Measurements from ENCODE around the gene LAMC3.

Gene LAMC3

DNA sequence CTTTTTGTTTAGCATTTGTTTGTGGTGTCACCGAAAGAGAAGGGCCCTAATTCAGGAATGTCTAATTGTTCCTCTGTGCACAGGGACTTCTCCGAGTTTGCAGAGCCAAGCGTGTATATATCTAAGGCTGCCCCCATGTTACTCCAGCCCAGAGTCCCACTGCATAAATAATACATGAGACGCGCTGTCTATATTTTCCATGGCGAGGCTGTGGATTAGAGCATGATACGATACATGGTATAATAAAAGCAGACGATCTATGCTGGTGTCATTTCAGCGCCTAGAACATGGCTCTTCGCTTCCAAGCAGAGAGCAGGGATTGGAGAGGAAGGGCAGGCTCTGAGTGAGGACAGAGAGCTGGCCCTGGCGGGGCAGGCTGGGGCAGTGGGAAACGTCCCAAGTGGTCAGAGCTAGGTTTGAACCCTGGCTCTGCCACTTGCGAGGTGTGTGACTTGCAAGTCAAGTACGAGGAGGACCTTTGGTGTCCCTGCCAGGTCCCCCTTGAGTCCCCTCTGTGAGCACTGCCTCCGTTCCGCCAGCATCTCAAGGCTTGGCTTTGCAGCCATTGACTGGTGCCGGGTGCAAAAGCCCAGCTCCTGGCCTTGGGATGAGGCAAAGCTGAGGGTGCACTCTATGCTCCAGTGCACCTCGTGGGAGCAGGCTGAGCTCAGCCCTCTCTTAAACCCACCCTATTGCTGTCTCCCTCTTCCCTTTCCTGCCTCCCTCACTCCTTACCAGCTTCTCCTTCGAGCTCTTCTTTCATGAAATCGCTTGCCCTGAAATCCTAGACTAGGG is 29.2 kb upstream of the LAMC3 start:
- no peak for DNase-seq (ENCODE audit: low read depth in 2 of 2)

DNA sequence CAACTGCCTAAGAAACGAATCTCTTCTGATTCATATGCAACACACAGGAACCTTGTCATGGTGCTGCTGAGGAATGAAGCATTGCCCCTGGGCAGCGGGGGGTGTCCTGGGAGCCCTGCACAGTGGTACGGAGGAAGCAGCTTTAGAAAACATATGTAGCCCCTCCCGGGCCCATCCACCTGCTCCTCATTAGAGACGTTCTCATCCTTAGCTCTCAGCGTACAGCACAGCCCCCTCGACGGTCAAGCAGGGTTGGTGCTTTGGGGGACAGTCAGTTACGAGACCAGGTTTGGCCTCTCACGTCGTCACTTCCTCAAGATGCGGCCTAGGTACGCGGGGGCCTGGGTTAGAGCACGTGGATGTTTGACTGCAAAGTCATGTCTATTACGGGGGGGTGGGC is 28.4 kb upstream of the LAMC3 start:
- DNase-seq (ENCODE audit: low read depth in 2 of 2), result no peak

DNA sequence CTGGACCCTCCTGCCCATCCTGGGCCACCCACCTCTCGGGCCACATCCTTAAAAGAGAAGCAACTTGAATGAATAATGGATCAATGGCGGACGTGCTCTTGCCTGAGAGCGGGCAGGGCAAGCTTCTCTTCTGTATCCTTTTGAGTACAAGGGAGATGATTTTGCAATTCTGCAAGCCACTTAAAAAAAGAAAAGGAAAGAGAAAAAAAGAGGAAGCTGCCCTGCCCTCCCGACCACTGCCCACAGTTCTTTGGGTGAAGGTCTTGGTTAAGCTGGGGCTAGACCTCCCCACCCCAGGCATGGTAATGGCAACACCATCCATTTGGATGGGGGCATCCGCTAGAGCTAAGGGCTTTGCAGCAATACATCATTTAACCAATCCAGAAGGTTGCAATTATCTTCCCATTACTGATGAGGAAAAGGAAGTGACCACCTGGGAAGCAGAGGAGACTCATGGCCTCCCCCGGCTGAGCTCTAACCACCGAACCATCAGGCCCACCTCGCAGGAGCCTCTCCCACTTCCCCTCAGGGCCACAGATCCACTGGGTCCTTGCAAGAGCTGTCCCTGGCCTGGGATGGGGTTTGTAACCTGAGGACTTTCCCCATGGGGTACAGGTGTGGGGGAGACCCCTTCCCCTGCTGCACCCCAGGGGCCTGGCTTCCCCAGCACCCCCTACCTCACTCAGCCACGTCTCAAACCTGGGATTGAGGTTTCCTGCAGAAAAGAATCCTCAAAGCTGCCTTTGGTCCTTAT is 27.8 kb upstream of the LAMC3 start:
- DNase-seq (ENCODE audit: low read depth in 2 of 2), result no peak

DNA sequence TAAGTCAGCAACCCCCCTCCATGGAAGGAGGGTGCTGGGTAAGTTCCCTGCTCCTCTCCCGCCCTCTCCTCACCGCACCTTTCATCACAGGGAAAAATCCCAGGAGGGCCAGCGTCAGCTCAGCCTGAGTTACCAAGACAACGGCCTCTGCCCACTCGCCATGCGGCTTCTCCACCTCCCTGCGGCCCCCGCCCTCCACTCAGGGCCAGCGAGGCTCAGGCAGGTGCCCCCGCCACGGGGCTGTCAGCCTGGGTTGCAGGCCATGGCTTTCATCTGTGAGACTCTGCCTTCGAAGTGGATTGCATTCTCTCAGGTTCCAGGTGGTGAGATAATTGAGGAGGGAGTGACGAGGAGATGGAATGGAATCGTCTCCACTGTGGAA is 27.2 kb upstream of the LAMC3 start:
- DNase-seq (ENCODE audit: low read depth in 2 of 2), result no peak

DNA sequence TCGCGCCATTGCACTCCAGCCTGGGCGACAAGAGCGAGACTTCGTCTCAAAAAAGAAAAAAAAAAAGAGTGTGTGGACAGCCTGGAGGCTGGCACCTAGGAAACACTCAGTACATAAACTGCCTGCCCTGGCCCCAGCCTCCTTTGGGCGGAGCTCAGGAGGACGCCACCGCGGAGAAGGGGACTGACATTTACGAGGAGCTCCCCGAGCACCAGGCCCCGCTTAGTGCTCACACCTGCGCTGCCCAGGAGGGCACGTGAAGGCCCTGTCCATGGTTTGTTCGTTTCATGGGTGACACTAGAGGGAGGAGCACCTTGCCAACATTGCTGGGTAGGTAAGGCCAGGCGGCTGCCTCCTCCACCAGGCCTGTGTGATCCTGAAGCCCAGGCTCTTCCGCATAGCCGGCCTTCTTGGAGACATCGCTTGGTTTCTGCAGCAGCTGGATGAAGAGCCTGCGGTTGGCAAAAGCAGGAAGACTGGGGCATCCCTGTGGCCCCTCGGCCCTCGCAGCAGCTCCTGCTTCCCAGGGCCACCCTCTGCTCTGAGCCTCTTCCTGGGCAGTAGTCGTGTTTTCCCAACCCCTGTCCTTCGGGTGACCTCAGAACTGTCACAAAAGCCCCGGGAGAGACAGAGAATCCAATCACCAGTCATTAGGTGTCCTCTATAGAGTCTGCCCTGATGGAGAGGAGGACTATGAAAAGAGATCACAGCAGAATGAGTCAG is 26.2 kb upstream of the LAMC3 start:
- no peak for DNase-seq (ENCODE audit: low read depth in 2 of 2)

DNA sequence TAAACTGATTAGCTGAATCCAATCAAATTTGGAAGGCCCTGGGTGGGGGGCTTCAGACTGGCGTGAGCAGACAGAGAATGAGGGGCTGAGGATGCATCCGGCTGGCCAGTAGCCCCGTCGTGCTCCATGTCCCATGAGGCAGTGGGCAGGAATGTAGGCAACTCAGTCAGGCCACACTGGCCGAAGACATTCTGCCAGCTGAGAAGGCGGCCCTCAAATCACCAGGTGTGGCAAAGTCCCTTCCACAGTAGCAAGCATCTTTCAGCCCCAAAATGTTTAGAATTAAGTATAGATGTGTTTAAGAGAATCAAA is 25.7 kb upstream of the LAMC3 start:
- no peak for DNase-seq (ENCODE audit: low read depth in 2 of 2)

DNA sequence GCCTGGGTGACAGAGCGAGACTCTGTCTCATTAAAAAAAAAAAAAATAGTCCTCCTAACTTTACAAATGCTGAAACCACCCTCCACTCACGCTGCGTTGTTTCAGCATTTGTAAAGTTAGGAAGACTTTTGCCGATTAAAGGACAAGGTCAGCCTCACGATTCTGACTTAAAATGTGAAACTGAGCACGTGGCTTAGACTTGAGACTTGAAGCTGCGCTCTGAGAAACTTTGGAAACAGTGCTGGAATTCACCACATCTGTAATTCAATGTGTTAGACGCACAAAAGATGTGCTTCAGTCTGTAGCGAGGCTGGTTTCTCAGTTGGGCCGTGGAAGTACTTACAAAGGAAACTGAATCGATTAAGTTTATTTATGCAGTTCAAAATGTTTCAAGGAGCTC is 25.0 kb upstream of the LAMC3 start:
- DNase-seq (ENCODE audit: low read depth in 2 of 2), result no peak

DNA sequence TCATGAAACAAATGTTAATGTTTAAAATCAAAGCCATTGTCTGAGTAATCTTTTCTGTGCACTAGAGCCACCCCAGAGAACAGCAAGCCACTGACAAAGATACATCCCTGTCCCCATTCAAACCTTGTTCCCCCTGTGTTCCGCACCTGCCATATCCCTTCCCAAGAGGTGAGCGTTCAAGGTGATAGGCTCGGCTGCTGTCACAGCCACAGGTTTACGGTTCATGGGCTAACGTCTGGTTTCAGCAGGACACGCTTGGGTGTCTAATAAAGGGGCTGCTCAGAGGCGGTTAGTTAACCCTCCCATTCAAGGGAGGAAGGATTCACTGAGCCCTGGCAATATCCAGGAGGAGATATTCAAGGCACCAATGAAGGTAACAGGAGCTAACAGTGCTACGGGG is 24.5 kb upstream of the LAMC3 start:
- DNase-seq (ENCODE audit: low read depth in 2 of 2), result no peak

DNA sequence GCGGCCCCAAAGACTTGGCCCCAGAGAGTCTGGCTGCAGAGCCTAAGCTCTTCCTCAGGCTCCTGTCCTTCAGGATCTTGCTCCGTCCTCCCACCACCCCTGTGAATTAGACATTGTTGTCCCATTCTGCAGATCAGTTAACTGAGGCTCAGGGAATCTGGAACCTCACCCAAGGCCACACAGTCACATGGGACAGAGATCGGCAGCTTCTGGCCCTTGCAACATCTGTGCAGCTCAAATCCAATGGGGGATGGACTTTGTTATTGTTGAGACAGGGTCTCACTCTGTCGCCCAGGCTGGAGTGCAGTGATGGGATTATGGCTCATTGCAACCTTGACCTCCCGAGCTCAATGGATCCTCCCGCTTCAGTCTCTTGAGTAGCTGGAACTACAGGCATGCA is 23.9 kb upstream of the LAMC3 start:
- no peak for DNase-seq (ENCODE audit: low read depth in 2 of 2)

DNA sequence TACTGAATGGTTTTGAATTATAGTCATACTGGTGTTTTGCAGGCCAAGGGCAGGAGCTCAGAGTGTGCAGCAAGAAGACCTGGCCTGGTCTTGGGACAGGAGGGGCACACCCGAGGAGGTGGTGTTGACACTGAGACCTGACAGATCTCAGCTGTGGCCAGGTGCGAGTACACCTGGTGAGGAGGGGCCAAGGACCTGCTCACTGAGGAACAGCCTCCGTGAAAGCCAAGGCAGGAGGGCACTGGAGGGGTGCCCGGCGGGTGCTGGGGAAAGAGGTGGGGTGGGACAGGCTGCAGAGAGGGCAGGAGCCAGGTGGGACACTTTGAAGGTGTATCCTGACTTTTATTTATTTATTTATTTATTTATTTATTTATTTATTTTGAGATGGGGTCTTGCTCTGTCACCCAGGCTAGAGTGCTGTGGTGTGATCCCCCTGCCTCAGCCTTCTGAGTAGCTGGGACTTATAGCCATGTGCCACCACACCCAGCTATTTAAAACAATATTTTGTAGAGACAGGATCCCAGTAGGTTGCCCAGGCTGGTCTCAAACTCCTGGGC is 23.3 kb upstream of the LAMC3 start:
- DNase-seq (ENCODE audit: low read depth in 2 of 2), result no peak

DNA sequence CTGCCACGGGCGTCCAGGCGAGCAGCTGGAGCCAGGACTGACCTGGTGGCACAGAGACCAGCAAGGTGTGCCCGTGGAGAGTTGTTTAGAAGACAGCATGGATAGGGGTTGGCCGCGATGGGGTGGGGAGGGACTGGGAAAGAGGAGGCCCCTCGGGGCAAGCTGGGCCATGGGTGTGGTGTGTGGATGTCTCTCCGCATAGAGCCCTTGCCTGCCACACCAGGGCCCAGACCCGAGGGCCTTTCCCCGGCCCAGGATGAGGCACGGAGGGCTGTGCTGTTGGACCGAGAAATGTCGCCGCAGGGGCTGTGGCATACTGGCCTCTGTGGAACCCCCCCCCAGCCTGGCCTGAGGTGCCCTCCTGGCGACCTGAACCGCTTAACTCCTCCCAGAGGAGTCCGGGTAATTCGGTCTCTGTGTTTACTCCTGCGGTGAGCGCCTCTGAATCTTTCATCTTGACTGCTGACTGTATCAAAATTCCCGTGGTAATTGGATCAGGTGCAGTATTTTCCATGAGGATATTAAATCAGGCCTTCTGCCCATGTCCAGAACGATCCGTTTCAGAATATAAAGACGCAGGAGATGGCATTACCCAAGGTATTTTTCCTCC is 22.5 kb upstream of the LAMC3 start:
- DNase-seq (ENCODE audit: low read depth in 2 of 2), result no peak

DNA sequence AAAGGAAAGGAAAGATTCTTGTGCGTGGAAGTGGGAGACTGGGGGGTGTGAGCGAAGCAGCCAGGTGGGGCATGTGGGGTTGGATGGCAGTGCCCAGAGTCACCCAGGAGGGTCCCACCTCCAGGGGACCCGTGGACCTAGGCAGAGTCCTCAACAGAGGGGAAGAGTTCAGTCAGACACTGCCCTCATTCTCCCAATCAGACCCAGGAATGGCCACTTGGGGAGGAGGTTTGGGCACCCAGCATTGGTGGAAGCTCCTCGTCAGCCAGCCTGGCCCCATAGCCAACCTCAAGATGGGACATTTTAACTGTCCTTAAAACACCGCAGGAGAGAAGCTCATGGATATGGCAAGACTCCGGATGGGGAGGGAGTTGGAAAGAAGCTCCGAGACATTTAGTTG is 21.9 kb upstream of the LAMC3 start:
- no peak for DNase-seq (ENCODE audit: low read depth in 2 of 2)

DNA sequence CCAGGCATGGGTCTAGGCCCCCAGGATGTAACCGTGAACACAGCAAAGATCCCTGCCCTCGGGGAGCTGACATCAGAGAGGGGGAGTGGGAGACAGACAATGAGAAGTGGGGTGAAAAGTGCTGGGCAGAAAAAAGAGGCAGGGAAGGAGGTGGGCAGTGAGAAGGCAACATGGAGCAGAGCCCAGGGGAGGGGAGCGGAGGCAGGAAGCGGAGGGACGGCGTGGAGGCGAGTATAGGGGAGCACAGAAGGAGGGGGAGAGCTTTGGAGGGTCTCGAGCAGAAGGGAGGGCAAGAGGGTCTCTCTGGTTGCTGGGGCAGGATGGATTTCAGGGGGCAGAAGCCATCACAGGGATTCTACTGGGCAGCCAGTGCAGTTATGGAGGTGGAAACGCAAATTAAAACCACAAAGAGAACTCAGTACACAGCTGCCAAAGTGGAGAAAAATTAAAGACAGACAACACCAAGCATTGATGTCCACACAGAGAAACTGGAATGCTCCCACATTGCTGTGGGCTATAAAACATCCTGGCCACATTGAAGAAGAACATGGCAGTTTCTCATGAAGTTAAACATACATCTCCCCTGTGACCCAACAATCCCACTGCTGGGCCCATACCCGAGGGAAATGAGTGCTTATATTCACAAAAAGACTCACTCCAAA is 21.1 kb upstream of the LAMC3 start:
- DNase-seq (ENCODE audit: low read depth in 2 of 2), result no peak

DNA sequence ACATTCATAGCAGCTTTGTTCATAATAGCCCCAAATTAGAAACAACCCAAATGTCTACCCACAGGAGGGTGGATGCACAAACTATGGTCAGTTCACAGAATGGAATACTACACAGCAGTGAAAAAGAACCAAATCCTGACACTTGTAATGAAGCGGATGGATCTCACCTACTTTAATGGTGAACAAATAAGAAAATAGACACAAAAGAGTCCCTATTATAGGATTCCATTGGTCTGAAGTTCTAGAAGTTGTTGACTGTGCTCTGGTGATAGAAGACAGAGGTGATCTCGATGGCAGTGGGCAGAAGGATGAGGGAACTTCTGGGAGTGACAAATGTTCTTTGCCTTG is 20.6 kb upstream of the LAMC3 start:
- DNase-seq (ENCODE audit: low read depth in 2 of 2), result no peak

DNA sequence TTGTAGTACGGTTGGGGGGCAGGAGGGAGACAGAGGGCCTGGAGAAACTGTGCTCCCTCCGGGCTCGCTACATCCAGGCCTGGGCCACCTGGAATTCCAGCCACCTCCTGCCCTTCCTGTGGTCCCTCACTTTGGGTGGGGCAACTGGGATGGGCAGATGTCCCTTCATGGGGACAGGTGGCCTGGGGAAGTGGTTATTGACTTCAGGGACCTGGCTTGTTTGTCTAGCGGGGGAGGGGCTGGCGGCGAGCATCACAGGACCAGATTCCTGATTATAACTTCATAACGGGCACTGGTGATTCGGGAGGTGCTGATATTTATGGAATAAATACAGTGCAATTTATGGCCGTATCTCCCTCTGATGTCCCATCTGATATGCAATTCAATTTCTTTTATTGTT is 20.1 kb upstream of the LAMC3 start:
- no peak for DNase-seq (ENCODE audit: low read depth in 2 of 2)

DNA sequence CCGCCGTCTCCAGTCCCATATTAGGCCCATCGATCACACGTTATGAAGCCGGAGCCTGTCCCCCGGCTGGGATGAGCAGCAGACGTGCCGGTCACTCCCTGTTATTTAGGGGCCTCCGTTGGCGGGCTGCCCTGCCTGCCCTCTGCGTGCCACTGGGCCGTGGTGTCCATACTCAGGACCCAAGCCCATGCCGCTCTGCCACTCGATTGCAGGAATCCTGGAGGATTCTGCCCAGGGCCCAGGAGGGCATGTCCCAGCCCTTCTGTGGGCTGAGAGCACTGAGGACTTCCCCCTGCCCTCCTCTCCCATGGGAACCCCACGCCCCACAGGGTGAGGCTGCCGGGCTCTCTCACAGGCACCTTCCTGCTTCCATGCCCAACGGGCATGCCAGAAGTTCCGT is 19.6 kb upstream of the LAMC3 start:
- no peak for DNase-seq (ENCODE audit: low read depth in 2 of 2)

DNA sequence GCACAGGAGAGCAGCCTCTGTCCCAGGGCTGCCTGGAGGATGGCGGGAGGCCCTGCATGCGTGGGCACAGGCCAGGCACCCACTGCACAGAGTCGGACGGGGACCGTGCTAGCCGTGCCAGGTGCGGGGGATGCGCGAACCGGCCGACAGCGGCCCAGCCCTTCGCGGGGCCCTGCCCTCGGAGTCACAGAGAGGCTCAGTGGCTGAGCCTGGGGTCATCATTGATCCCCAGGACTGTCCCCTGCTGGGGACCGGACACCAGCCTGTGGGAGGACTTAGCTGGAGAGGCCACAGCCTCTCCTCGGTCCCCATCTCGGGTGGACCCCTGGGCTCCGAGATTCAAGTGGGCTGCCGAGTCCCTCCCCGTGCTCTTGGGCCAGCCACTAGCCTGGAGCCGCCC is 19.1 kb upstream of the LAMC3 start:
- no peak for DNase-seq (ENCODE audit: low read depth in 2 of 2)

DNA sequence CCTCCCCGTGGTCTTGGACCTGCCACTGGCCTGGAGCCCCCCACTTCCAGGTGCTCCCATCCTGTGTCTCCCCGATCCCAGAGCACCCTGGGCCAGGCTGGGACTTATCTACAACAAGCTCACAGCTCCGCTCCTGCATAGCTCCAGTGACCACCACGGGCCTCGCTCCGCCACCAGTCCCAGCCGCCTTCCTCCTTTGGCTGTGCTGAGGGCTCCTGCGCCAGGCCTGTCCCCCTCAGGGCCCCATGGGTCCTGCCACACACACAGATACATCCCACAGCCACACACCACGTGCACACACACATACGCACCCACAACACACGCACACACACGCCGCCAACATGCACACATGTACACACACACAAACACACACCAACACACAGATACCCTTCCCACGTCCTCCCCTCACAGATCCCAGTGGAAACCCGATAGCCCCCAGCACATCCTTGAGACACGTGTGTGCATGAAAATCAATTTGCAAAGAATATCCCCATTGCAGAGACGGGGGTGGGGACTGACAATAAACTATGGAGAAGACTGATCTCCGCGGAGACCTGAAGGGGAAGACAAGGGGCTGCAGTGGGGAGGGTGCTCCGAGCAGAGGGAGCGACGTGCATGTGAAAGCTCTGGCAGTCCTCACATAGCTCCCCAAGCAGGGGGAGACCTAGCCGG is 18.5 kb upstream of the LAMC3 start:
- DNase-seq (ENCODE audit: low read depth in 2 of 2), result no peak

DNA sequence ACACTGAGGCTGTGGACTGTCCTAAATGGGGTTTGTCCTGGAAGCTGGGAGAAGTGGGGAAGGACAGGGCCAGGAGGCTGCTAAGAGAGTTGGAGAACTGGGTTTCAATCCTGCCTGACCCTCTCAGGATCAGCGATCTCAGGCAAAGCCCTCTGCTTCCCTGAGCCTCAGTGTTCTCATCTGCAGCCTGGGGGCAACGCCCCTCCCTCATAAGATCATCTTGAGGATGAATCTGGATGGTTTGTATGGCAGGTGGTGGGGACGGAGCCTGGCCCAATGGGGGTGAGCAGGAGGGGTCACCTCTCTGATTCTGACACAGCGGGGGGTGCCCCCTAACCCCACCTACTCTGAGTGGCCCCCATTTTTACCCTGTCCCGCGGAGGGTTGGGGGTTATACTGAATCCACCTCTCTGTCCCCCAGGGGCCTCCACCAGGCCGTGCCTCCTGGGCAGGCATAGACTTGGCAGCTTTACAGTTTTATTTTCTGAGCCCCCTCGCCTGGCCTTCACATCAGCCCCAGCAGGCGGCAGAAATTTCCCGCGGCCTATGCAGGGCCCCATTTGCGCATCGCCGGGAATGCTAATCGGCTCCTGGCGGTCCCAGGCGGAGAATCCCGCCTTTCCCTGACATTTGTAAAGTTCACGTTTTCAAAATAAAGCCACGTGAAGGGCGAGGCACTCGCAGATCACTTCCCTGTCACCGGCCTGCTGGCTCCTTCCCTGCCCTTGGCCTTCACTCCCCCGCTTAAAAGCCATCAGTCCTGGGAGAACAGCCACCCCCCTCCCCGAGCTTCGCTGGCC is 17.8 kb upstream of the LAMC3 start:
- no peak for DNase-seq (ENCODE audit: low read depth in 2 of 2)
